Renal cortex interstitium (tissue), 11 donors: Measurements from ENCODE around the gene GLT1D1. TPM values are rescaled to one million over a fixed set of nuclear protein-coding genes. Genes with fewer than 3 reads are reported as not detected.

ENCODE experiments used
- DNase-seq, 11 donors: peaks; one replicate each; pipeline ENCODE4 v3.0.0-alpha.2; 2013; ENCODE audit warnings: low read depth in 9 of 11, low spot score in 4 of 11; ENCODE audit errors: extremely low read depth in 1 of 11
- polyA plus RNA-seq, 3 donors: library from polyadenylated mRNA; unstranded; fragments of 120-200 nt; gene quantifications; one replicate each; pipeline ENCODE4 v1.2.1, GENCODE V29; 2013; ENCODE audit not compliant: insufficient read length in 3 of 3

GLT1D1 gene
- polyA plus RNA-seq, 3 donors, result 1.9 to 3.7 (median 2.1) TPM

DNA sequence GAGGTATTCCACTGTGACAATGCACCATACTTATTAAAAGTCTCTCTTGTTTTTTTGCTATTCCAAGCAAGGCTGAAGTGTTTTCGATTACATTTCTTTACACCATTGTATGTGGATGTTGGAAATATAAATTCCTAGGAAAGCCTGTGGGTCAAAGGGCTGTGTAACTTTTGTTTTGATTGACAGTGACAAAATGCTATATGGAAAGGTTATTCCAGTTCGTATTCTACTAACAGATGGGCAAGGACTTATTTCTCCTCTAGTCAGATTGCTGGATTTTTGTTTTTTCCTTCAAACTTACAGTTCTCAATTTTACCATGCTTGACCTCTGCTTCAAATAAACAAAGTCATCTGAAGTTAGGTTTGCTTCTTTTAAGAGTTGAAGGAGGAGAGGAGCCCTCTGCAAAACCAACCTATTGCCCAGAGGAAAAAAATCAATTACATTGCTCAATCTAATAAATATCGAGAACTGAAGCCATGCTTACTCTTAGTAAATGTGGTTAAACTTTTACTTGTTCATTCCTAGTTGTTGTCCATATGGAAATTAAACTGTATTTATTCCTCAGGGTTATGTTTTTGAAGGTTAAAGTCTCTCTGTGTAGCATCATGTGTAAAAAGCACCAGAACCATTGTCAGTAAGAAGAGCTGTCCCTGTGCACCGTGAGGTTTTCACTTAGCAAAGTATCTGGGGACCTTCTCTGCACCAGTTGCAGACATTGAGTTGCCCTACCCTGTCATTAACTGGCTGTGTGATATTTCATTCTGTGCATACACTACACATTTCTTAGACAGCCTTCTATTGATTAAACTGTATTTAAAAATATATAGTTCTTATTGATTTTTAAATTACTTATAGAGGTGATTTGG is 26.9 kb downstream of the GLT1D1 start:
- DNase-seq, result no peak

DNA sequence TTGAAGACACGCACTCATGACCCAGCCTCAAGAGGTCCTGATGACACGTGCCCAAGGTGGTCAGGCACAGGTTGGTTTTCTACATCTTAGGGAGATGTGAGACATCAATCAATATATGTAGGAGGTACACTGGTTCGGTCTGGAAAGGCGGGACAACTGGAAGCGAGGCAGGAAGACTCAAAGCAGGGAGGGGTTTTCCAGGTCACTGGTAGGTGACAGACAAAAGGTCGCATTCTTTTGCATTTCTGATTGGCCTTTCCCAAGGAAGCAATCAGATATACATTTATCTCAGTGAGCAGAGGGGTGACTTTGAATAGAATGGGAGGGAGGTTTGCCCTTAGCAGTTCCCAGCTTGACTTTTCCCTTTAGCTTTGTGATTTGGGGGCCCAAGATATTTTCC is 38.6 kb downstream of the GLT1D1 start:
- no peak for DNase-seq

DNA sequence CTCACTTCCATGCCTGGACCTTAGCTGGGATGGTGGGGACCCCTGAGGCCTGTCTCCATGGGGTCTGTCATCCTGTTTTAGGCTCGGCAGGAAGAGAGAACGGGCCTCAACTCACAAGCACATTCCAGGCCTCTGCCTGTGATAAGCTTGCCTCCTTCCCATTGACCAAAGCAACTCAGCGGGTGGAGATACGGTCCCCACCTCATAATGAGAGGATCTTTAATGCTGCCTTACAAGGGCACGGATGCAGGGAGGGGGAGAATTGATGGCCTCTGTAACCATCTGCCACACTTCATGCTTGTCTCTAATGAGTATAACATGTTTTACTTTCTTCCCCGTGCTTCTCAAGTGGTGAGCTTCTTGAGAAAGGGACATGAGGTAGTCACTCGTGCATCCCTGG is 50.0 kb downstream of the GLT1D1 start:
- no peak for DNase-seq

DNA sequence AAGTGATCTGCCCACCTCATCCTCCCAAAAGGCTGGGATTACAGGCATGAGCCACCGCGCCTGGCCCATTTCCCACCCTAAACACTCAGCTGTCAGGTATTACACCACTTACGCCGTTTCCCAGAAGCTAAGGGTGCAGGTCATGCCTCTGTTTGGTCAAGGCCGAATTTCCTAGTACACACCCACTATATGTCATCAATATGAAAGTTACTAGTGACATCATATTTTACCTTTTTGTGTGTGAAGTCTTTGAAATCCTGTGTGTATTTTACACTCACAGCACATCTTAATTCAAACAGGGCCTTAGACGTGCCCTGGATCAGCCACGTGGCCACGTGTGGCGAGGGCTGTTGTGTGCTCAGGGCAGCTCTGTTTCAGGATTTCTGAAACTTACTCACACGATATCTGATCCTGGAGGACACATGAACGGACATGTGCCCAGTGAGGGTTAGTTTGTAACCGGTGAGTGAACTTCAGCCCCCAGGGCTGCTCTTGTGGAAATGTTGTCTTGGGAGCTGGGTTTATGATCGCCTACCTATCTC is 51.8 kb downstream of the GLT1D1 start:
- peak in 2 of 11 donors; percentile 8 to 12 for DNase-seq

DNA sequence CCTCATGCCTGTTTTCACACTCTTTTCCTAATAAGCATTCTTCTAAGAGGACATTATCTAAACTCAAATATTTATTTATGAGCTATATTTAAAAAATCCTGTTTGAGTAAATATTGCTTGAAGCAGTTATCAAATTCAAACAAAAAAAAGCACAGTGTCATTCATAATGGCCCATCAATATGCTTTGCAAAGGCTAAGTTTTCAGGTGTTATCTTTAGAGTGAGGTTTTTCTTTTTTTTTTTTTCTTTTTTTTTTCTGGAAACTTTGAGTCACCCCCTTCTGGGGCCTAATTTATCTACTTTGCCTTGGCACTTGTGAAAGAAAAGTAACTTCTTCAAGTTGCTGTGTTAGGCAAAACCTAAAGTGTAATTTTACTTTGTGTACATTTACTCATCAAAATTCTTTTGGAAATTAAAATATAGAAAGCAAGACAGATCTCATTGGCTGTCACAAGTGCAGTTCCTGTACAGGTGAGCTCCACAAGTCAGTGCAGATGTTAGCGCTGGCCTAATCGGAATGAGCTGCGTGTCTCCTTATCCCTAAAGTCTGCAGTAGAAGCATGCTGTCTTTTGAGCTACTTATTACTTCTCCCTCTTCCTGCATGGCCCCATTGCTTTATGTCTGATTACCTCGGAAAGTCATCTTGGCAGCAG is 53.3 kb downstream of the GLT1D1 start:
- no peak for DNase-seq

DNA sequence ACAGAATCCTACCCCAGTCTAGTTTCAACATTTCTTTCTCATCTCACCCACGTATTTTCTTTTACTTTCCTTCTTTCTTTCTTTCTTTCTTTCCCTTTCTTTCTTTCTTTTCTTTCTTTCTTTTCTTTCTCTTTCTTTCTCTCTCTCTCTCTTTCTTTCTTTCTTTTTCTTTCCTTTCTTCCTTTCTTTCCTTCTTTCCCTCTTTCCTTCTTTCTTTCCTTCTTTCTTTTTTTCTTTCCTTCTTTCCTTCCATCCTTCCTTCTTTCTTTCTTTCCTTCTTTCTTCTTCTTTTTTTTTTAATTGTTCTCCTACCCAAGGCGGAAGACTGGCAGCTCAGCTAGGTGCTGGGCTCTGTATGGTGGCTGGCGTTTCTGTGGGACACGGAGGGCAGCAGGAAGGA is 55.0 kb downstream of the GLT1D1 start:
- no peak for DNase-seq

DNA sequence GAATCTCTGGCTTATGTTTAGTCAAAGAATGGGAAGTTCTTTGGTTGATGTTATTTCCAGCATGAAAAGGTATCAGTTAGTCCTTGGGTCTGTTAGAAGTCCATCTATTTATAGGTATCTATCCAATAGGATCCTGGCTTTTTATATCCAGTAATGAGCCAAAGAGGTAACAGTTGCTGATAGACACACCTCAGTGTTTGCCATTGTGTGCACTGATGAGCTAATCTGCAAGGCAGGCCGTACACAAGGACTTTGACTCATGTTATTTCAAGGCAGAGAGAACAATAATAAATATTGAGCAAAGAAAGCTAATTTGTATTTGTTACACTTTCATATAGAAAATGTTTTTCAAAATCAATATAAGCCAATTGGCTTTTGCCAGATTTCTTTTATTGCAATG is 56.4 kb downstream of the GLT1D1 start:
- DNase-seq, result no peak

DNA sequence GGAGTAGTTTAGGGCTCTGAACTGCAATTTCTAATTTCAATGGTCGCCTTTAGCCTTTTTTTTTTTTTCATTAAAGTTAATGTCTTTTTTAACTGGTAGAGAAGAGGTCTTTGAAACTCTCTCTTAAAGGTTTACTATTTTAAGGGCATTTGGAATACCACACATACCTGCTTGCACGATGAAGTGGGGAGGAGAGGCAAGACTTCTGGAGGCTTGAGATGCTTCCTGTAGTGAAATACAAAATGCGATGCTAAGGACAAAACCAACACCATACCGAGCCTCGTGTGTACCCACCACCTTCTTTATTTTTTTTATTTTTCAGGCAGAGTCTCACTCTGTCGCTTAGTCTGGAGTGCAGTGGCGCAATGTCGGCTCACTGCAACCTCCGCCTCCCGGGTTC is 57.4 kb downstream of the GLT1D1 start:
- no peak for DNase-seq

DNA sequence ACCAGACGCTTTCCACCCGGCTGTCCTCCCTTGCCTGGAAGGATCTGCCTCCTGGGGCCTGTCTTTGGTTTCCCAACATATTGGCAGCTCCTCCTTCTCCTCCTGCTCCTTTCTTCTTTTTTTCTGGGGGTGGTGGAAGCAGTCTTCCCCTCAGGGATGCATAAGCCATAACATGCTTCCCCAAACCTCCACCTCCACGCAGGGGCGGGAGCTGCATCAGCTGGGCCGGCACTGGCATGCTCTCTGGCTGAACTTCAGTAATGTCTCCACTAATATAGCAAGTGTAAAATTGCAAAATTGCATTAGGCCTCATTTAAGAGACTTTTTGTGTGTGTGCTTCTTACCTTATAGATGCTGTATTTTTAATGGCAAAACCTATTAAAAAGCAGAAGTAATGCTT is 58.6 kb downstream of the GLT1D1 start:
- no peak for DNase-seq

DNA sequence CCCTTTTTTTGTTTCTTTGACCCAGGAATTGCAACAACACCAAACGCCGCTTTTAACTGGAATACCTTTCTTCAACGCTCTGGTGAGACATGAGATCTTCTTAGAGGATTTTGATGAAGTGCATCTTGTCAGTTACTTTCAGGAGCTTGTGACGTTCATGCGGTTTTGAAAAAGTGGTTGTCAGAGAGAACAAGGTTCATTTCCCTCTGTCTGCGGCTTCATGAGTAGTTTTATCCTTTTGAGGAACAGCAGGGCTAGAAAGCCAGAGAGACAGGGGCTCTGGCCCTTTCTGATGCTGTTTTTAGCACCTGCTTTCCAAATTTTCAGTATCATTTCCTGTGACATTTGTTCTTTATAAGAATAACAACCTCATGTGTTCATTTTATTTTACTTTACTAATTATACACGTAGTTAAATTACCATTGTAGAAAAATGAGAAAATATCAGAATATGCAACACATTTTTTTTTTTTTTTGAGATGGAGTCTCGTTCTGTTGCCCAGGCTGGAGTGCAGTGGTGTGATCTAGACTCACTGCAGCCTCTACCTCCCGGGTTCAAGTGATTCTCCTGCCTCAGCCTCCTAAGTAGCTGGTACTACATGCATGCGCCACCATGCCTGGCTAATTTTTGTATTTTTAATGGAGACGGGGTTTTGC is 61.8 kb downstream of the GLT1D1 start:
- DNase-seq, result no peak

DNA sequence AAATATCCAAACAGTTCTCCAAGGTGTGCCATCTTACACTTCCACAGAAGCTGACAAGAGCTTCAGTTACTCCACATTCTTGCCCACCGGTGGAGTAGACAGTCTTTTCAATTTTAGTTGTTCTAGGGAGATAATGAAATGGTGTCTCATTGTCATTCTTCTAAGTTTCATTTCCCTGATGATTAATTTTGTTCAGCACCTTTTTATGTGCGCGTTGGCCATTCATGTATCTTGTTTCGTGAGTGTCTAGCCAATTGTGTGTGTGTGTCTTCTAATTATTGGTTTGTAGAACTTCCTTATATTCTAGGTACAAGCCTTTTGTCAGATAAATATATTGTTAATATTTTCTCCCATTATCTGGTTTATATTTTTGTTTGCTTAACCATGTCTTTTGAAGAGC is 63.1 kb downstream of the GLT1D1 start:
- no peak for DNase-seq

DNA sequence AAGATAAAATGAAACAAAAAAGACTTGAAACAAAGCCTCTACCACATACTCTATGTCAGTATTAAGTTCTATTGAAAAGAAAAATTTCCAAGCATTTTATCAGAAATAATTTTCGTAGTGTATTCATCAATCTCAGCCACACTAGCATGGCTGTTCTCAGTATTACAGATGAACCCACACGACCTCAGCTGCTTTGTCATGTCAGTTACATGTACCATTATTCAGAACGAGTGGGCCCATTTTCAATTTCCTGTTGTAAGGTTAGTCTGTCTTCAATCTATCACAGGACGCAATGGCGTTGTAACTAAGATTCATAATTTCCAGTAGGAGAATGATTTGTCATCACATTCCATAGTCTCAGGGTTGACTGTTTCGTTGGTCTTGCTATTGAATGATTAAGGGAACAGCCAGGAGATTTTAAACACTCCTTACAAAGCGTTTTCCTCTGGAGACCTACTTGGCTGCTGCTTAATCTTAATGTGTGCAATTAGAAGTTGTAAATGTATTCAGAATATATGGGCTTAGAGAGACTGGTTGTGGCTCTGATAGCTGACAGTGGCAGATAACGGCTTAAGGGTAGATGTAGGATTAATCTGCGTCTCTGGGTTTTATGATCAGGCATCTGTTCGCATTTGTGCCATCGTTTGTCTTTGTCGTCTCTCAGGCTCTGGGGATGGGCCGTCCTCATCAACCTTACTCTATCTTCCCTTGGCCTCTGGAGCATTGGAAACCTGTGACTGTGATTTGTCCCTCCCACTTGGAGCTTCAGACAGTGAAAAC is 65.4 kb downstream of the GLT1D1 start:
- DNase-seq, result no peak

DNA sequence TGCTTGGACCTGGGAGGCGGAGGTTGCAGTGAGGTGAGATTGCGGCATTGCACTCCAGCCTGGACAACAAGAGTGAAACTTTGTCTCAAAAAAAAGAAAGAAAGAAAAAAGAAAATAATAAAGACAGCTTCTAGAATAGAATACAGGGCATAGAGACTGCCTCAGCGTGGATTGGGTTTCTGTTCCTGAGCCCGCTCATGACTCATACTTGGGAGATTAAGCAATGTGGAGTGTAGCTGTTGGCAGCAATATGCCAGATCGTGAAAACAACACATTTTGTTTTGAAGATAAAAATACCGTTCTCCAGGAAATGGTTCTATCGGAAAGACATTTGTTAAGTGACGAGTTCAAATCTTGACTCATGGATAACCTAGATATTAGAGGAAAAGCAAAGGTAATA is 67.2 kb downstream of the GLT1D1 start:
- no peak for DNase-seq

DNA sequence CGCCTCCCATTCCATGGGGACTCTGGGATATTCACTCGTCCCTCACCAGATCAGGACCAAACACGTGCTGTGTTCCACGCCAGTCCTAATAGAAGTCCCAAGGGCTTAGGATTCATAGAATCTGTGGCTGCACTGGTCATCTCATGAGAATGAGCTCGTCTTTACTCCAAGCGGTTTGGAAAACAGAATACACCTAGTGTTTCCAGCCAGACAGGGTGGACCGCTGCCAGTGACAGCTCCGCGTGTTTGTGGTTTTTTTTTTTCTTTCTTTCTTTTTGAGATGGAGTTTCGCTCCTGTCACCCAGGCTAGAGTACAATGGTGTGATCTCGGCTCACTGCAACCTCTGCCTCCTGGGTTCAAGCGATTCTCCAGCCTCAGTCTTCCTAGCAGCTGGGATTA is 75.1 kb downstream of the GLT1D1 start:
- DNase-seq, result no peak

DNA sequence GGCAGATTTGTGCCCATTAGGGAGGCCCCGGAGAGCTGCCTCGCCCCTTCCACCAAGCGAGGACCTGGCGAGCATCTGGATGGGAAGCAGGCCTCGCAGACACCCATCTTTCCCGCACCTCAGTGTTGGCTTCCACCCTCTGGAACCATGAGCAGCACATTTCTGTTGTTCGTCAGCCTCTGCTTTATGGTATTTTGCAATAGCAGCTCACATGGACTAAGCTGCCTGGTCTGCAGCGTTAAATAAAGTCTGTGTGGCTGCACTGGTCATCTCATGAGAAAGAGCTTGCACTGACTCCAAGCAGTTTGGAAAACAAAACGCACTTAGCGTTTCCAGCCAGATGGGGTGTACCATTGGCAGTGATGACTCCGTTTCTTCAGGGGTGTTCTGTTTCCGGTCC is 75.8 kb downstream of the GLT1D1 start:
- no peak for DNase-seq

DNA sequence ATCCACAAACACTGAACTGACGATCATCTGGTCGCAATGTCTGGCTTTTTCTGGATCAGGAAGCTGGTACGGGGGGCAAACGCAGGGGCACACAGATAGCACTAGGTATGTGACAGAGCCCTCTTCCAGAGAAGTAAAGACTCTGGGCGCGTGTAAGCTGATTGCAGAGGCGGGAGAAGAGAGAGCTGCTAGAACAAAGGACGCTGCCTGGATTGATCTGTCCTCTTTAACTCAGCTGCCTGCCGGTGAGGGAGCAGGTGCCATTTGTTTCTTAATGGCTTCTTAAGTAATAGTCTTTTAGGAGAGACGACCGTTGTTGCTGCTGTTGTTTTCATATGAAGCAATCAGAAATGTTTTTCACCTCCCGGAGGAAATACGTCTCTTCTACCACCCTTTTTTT is 77.3 kb downstream of the GLT1D1 start:
- no peak for DNase-seq

DNA sequence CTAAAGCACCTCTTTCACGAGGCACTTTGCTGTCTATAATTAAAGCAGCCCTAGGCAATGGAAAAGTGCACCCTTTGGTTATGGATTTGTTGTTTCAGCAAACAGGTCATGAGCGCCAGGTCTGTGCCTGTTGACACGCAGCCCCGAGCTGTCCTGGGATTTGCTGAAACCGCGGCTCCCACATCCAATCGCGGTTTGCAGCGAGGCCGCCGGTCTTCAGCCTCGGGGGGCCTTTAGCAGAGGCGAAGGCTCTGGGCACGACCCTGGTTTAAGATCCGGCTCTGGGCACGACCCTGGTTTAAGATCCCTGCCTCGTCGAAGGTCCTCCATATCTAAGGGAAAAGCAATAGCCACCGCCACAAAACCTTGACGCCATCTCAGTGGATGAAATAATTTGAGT is 79.2 kb downstream of the GLT1D1 start:
- DNase-seq, result no peak

DNA sequence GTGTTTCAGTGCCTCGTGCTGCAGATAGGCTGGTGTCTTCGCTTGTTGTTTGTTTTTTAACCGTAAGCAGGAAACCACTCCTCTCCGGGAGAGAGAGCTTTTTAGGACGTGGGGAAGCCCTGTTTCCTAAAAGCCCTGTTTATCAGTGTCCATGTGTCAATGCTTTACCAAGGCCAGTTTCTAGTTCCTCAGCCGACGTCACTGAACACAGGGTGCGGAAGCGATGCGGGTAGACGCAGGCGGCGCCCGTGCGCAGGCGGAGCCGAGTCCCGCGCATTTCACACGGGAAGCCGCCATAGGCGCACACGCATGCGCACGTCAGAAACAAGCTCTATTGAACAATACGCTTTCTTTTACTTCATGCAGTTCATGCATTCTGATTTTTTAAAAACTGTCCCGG is 79.8 kb downstream of the GLT1D1 start:
- no peak for DNase-seq

DNA sequence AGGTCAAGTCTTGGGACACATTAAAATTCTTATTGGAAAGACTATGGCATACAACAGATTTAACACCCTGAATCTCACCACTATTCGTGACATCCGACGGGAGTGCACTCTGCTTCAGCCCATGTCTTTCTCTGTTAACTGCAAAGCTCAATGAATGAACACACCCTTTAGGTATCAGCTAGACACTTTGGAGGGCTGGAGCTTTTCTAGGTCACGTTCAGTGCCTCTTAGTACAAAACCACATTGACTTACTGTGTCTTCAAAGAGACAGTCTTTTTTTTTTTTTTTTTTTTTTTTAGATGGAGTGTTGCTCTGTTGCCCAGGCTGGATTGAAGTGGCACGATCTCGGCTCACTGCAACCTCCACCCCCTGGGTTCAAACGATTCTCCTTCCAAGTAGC is 80.6 kb downstream of the GLT1D1 start:
- no peak for DNase-seq
